NCI-H748 (cell line): ENCODE results near the gene PON1.
A peak's percentile ranks its signal among the peaks of the same experiment; 100 is the strongest.

Experiments
- DNase-seq: peaks from one replicate; lab custom pipeline; 2025; ENCODE audit not compliant: unreplicated experiment; lab: John Stamatoyannopoulos, UW

Gene PON1

DNA sequence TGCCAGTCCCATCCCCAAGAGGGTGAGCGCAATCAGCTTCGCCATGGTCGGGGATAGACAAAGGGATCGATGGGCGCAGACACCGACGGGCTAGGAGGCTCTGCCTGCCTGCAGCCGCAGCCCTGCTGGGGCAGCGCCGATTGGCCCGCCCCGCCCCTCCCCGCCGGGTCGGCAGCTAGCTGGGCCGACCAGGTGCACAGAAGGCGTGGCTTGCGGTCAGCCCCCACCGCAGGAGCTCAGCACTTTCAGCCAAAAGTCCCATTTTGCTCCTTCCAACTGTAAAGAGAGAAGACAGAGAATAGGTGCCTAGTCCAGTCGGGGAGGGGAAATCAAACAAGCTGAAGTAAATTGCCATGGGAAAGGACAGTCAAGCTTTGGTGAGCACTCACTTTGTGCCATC is at the start of gene PON1:
PON1 (minus strand) TSS at position 102 of the 400 bp plus-strand sequence; CDS start at position 45, 57 bp downstream.
- DNase-seq: peak; percentile 92

DNA sequence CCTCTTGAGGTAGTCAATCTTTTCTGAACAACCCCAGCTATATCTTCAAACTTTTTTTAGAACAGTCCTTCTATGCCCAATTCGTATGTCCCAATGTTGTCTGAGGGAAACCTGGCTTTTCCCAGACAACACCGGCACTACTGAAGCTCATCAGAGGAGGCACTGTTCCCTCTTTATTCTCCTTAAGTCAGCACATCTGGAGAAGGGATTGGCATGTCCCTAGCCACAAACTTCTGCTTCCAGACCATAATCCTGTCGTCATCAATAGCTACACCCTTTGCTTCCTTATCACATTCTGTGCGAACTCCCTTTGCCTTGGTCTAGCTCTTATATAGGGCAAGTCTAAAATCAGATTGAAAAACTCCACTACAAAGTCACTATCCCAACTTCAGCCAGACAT is 49.0 kb upstream of the PON1 start:
- DNase-seq: no peak

DNA sequence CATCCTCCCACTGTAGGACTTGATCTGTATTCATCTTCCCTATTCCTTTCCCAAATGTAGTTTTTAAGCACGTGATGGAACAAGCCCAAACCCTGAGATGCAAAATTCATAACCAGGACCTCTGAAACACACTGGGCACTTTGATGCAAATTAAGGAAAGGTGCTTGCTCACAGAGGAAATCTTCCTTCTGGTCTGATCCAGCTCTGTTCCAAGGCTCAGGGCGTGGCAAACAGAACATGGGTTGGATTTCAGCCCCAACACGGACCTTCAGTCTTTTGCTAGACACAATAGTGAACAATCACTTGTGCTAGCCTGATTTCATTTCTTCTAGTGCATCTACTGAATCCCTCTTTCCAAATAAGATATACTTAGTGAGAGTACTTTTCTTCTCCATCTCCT is 43.9 kb upstream of the PON1 start:
- no peak for DNase-seq

DNA sequence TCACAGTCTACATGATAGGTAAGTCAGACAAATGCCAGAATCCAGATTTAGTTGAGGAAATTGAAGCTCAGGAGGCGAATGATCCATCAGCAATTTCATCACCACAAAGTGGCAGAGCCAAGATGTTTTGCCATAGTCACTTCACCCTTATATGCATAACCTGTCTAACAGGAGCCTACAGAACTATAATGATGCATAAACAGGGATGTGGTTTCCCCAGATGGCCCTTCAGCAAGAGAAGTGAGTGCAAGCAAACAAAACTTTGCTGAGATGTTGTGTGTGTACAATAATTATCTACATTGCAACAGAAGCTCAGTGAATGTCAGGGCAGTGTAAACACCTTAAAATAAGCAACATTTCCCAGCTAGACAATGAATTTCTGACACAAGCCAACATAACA is 43.3 kb upstream of the PON1 start:
- DNase-seq: peak; percentile 65

DNA sequence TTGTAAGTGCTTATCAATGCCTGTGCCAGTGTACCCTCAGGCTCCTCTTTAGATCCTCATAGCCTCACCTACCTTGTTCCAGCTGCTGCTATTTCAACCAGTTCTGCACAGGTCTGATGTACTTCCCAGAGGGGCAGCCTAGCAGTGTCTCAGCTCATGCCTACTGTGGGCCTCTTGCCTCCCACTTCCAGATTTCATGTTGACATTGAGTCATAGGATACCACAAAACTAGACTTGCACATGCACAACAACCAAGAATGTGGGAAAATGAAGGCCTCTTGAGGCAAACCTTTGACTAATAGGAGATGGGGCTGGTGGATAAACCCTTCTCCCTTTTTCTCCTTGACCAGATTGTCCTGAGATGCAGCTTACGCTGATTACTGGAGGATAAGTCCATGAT is 40.8 kb upstream of the PON1 start:
- DNase-seq: no peak

DNA sequence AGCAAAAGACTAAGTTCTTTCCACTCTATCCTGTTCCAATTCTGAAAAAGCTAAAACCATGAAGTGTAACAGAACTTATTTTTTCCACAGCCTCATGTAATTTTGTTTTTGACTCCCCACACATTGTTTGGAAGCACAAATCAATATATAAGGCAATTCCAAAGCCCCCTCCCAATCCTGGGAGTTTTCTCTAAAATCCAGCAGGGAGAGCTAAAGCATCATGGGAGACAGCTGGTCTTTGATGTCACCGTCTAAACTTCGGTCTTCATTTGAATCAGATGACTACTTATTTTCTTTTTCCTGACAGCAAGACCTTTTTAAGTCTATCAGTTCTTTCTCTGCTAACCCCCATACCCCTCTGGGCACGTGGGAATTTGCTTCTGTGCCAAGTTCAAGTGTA is 33.3 kb upstream of the PON1 start:
- peak; percentile 37 for DNase-seq

DNA sequence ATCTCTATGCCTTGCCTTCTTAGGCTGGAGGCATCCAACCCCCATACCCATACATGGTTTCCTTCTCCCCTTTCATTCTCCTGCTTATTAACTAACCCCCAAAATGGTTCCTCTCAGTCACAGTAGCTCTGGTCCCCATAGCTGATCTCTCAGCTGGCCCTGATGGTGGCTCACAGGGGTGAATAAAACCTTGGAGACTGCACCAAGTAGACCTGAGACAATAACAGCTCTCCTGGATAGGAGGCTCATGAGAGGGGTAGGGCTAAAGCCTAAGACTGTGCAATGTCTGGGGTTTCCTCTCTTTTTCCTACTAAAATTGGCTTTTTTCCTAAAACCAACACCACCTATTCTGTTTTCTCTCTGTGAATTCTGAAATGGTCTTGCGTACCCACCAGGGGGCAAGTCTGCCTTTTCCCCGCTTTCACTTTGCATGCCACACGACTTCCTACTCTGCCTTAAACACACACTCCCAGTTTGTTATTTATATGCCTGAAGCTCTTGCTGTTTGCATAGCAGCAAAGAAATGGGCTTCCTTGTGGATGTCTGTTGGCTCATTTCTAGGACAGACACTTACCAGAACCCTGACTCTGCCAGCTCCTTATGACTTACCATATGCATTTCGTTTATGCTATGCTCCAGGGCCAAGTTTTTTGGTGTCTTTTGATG is 18.4 kb upstream of the PON1 start:
- DNase-seq: no peak

DNA sequence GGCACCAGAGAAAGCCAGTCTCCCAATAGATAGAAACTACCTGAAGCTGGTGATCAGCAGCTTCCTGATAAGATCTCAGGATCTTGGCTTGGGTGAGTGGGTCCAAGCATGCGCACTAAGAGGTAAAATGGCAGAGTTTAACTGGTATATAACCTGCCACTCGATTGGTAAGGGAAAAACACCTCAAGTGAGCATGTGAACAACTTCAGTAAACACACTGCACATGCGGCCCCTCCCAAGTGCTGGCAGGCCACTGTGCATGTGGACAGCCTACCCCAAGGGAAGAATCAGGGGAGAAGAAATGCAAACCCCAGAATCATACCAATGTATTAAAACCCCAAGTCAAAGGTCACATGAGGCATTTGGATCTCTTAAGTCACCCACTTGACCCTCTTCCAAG is 17.7 kb upstream of the PON1 start:
- no peak for DNase-seq

DNA sequence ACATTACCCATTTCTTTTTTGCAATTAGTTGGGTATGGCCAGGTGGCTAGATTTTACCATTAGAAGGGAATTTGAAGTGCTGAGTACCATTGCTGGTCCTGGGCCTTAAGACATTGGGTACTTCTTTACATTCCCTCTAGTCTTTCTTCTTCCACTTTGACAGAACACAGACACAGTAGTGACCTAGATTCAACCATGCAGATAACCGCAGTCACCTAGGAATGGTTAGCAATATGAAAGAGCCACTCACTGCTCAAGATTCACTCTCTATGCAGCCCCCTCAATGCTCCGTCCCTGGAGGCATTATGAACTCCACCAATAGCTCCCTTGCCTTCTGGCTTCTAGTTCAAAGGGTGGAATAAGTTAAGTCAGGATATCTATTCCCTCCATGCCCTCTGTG is 16.2 kb upstream of the PON1 start:
- DNase-seq: no peak

DNA sequence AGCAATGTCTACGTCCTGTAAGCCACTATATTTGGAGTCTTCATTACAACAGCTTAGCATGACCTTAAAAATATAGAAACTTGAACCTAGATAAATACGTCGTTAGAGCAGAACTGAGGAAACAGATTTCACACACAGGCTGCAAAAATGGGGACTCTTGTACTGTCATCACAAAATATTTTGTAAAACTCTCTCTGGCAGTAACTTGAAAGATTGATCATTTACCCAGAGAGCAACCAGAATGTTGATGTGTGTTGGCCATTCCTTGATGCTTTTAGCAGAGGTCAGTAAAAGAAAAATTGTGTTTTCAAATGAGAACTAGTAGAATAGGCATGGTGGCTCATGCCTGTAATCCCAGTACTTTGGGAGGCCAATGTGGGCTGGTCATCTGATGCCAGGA is 14.5 kb upstream of the PON1 start:
- DNase-seq: no peak

DNA sequence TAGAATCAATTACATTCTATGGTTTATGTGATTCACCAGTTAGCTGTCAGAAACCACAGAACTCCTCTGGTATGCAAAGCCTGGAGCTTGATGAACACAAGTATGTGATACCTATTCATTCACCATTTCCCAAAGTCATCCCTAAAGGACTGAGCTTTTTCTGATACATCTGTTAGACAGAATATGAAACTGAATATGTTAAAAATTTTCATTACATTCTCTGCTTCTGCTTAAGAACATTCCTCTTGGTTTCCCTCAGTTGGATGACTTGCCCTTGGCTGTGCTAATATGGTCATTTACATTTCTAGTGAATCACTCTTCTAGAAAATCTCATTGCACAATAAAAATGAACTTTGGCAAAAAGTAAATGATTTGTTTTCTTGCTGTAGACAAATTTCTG is 10.8 kb upstream of the PON1 start:
- DNase-seq: no peak

DNA sequence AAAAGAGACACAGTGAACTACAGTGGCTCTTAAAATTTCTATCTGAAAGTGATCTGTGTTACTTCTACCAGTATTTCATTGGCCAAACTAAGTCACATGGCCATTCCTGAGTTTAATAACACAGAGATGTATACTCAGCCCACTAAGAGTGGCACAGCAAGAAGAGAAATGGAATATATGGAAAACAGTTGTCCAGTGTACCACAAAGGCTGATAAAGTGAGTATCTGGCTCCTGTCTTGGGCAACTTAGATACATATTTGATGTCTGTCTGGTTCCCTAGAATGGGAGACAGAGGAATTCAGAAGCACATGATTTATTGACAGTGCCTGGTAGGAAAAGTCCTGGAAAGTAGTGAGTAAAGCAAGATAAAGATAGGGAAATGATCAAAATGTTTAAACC is 10.1 kb upstream of the PON1 start:
- no peak for DNase-seq

DNA sequence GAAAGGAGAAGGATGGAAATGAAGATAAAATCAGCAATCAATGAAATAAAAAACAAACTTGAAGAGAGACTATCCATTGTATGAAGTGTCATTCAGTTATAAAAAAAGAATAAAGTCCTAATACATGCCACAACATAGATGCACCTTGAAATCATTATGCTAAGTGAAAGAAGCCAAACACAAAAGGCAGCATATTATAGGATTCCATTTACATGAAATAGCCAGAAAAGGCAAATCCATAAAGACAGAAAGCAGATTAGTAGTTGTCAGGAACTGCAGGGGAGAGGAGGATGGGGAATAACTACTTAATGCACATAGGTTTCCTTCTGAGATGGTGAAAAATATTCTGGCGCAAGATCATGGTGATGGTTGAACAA is 6.6 kb upstream of the PON1 start:
- DNase-seq: no peak

DNA sequence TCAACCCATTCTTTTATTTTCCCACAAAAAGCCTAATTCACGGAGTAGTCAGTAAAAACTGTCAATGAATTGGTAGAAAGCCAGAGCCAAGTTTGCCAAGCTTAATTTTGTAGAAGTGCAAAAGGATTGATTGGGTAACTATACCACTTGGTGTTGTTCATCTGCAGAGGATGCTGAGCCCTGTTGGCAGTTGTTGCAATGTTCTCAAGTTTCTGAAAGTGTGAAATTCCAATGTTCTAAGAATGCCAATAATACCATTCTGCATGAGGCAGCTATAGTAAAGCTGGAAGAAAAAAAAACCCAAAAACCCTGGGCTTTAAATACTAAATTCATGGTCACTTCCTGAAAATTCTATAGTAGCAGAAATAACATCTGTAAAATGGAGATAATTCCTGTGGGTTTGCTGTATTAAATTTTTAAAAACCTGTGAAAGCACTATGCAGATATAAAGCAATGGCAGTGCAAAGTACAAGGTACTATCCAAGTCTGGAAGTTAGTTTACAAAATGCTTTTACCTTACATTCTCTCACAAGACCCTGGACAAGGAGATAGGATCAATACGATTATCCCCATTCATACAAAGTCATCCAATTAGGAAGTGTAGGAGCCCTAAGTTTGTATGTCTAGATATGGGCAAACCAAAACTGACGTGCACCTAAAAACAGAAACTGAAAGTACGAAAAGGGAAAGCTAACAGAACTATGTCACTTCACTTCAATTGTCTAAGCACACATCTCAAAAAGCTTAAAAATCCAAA is 6.0 kb upstream of the PON1 start:
- no peak for DNase-seq

DNA sequence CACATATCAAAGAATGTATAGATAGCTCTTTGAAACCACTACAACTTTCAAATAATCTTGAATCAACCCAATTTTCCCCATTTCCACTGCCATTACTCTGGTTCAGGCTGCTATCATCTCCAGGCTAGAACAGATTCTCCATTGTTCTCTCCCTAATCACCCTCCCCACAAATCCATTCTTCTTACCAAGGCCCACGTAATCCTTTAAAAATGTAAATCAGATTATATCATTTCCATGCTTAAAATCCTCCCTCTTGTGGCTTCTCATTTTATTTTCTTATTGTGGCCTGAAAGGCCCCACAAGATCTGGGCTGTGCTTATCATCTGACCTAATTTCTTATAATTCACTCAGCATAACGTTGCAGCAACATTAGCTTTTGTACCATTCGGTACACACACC is 3.0 kb upstream of the PON1 start:
- DNase-seq: no peak

DNA sequence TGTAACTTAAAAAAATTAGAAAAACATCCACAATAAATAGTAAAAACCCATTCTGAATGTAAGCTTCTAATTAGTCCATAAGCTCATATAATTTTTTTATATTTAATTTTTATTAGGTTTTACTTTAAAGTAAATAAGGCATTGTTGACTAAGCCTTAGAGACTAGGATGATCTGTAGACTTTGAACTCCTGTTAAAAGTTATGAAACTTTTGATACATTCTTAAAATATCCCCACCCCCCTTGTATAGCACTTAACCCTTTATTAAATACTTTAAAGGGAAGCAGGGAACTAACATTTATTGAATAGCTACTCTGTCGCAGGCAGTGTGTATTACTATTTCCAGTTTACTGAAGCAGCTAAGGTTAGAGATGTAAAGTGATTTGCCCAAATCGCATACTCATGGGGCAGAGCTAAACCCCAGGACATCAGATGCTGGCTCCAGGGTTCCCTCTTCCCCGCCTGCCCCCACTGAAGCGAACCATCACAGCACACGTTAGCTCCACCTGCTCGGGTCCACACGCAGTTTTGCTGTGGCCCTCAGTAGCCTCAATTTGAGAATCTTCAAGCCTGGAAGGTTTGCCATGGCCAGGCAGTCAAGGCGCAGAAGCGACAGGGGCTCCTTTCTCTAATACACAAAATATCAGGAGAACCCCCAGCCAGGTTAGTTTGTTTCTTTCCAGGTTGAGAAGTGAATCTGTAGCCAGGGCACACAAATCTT is 762 bp downstream of the PON1 start:
- DNase-seq: peak; percentile 47

DNA sequence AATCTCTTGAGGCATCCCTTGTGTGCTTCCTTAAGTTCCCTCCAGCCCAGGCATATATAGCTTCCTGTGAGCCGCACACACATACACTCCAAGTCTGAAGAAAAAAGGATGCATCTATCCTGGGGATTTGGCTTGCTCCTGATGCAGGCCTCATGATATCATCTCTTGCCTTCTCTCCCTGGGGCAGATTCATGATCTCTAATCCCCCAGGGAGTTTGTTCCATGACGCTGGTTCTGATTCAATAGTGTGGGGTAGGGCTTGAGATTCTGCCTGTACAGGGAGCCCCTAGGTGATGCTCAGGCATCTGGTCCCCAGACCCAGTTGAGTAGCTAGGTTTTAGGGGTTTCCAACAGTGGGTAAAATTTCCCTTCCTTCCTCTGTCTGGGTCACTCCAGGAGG is 1.5 kb downstream of the PON1 start:
- DNase-seq: no peak

DNA sequence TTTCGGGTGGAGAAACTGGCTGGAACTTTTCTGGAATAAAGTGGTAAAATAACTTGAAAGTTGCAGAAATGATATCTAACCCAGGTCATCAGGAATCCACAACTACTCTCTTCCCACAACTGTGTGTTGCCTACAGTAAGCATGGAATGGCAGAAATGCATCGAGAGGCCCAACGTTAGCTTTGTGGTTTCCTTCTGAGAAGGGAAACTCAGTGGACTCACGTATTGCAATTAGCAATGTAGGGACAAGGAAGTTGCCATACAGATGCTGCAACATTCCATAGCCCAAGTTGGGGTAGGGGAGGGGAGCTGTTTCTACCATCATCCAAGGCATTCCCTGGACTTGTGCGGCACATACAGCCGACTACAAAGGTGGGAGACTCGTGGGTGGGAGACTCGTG is 1.9 kb downstream of the PON1 start:
- no peak for DNase-seq

DNA sequence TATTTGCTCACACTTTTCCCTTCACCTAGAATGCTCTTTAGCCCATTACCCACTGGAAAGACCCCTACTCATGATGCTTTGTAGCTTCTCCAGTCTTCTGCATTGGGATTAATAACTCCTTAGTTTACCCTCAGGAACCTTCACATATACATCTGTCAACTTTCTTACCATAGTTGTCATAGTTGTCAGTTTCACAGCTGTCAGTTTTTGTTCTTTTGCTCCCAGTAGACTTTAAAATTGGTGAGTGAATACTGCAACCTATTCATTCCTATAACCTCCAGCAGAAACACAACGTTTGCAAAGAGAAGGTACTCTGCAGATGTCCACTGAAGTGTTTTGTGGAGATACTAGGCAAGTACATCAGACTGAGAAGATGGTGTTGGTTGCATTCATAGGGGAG is 2.6 kb downstream of the PON1 start:
- no peak for DNase-seq

DNA sequence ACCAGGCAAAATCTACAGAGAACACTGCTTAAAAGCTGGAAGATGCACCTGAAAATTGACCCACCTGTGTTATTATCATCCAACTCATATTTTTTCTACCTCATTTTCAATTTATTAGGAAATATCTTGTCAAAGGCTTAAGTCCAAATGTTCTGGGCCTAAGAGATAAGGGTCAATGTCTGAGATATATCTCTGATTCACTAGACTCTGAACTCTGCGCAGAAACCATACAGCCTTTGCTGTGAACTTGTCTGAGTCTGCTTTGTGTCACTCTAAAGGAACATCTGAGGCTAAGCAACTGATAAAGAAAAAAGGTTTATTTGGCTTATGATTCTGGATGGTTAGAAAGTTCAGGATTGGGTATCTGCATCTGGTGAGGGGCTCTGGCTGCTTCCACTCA is 3.7 kb downstream of the PON1 start:
- no peak for DNase-seq

DNA sequence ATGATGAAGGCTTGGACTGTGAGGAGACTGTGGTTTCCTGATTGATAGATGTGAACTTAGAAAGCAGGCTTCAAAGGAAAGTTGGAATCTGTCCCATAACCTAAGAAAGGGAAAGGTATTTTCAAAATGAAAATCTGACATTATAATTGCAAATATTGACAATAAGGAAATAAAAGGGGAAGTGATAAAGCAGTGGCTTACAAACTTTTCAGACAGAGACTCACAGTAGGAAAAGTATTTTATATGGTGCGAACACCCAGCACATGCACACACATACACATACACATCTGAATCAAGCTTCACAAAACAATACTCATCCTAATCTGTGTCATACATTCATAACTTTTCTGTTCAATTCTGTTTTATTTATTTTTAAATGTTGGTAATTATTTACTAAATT is 4.8 kb downstream of the PON1 start:
- DNase-seq: no peak

DNA sequence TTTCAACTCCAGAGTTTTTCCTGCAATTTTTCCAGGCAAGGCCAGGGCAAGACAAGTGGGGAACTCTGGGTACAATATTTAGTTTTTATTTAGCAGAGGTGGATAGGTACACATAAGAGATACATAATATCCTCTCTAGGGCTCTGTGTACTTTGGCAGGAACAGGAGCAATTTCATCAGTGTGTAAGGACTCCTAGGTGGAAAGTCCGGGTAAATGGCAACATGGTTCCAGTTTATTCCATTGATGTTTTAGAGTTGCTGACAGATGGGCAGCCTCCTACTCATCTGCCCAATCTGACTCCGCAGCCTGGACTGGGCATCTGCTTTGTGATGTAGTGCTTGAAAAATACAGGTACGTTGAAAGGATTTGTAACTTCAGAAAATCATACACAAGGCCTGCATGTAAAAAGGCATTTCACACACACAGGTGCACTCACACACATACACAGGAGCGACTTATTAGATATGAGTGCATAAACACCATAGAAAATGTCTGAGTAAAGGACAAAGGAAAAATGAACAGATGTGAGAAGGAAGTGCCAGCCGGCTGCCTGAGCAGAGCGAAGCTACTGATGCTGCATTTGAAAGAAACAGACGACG is 5.7 kb downstream of the PON1 start:
- DNase-seq: peak; percentile 52
